GM19397 (cell line): ENCODE results near the gene LRRC8C.

Experiments
- ATAC-seq: cut with Tn5 transposase; IDR thresholded peaks from one replicate; pipeline ENCODE4 v1.9.1; 2021; ENCODE audit warnings: mild to moderate bottlenecking, moderate library complexity; ENCODE audit not compliant: unreplicated experiment

The LRRC8C gene

GRCh38 chr1:89670163-89670562 is 37.2 kb downstream of the LRRC8C start:
- peak; percentile 96 for ATAC-seq

DNA sequence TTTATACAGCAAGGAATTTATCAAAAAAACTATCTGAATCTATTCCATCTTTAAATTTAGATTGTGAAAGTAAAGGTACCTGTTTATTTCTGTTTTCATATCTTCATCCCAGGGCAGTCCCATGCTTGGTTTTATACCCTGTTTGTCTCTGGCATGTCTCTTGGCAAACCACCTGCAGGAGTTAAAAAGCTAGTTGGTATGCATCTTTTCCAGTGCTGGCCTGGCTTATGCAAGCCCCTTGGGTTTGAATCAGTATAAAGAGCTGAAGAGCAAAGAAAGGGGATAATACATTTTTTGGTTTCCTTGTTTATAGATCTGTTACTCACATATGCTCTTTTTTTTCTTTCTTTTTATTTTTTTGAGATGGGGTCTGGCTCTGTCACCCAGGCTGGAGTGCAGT is 37.8 kb downstream of the LRRC8C start:
- no peak for ATAC-seq

- ATAC-seq = no peak
These were observed 39.0 kb downstream of the LRRC8C start for GRCh38 chr1:89671775-89672488.

GRCh38 chr1:89672489-89673183 is 39.7 kb downstream of the LRRC8C start:
- no peak for ATAC-seq

GRCh38 chr1:89673251-89673650 is 40.3 kb downstream of the LRRC8C start:
- ATAC-seq = no peak

DNA sequence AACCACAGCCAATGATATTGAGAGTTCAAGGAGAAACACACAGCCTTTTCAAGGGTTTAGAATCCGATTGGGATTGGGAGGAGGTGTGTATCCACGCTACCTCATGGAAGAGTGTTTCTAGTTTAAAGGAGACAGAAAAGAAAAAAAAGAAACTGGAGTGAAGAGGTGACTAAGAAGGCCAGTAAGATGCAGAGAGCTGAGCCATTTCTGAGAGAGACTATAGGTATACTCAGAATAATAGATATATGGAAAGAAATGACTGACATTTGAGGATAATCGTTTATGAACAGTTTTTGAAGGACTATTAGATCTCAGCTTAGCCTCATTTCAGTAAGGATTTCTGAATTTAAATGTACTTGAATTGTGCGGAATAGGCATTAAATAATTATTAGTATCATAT is 42.8 kb downstream of the LRRC8C start:
- ATAC-seq = no peak

DNA sequence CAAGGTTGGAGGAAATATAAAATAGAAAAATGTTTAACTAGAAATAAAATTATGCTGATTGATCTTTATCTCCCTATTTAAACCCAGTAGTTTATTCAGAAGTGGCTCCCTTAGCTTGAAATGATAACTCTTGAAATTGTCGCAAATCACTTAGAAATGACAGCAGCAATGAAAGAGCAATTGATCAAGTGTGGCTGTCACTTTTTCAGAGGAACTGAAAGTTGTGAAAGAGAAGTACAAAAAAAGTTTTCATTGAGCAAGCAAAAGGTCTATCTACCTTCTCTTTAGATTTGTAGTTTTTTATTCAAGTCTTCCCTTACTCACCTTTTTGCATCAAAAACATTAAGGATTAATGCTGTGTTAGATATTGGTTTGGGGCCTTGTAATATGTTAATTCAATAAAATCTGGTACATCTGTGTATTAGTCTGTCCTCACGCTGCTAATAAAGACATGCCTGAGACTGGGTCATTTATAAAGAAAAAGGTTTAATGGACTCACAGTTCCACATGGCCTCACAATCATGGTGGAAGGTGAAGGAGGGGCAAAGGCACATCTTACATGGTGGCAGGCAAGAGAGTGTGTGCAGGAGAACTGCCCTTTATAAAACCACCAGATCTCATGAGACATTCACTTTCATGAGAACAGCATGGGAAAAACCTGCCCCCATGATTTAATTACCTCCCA is 48.3 kb downstream of the LRRC8C start:
- peak; percentile 48 for ATAC-seq

DNA sequence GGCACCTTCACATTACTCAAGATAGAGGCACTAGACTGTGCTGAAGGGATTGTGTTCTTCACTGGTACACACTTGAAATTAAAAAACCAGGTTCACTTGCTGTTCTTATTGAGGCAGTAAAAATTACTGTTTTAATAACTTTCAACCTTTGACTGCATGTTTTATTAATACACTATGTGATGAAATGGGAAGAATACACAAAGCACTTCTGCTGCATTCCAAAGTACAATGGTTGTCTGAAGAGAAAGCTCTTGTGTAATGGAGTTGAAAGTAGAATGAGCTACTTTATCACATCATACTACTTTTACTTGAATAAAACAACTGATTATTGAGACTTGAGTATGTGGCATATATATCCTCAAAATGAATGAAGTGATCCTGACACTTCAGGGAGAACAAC is 49.7 kb downstream of the LRRC8C start:
- ATAC-seq = no peak

GRCh38 chr1:89685461-89685860 is 52.5 kb downstream of the LRRC8C start:
- no peak for ATAC-seq

GRCh38 chr1:89686520-89686919 is 53.6 kb downstream of the LRRC8C start:
- ATAC-seq = no peak

DNA sequence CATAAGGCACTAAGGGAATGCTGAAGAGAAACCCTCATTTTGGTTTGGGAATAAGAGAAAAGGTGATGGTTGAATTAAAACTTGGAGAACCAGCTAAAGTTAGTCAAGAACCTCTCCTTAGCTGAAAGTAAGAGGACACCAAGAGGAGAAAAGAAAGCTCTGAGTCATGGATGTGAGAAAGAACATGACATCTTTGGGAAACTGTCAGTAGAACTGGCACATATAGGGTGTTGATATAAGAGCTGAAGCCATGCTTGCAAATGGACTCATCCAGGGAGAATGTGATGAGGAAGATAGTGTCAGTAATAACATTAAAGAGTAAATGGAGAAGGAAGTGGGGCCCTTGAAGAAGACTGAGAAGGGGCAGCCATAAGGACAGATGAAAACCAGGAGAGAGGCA is 54.3 kb downstream of the LRRC8C start:
- ATAC-seq = no peak

DNA sequence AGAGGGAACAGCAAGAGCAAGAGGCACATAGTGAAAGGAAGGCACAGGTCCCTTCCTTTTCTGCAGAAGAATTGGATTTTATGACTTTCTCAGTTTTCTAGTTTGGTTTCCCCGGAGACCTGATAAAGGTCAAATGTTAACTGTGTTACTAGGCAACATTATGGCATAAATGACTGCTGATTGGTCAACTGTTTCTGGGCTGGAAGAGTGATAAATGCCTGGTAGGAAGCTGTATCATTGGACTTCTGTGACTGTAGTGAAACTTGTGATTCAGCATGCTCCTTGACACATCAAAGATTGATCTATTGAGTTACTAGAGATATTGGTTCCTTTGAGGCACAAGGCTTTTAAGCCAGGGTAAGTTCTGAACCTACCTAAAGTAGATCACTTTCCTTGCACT is 55.7 kb downstream of the LRRC8C start:
- no peak for ATAC-seq

DNA sequence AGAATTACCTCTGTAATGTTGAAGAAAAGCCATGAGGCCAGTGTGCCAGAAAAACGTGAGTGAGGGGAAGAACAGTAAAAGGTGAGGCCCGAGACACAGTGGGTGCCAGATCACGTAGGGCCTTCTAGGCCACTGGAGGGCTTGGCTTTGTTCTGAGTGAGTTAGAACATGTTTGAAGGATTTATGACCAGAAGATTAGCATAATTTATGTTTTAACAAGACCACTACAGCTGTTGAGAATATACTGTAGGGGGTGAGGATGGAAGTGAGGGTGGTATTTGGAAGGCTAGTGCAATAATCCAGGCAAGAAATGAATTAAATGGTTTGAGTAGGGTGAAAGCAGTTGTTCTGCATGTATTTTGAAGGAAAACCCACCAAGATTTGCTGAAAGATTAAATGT is 56.3 kb downstream of the LRRC8C start:
- ATAC-seq = no peak

- ATAC-seq = no peak
These were observed 57.7 kb downstream of the LRRC8C start for GRCh38 chr1:89690595-89690994.

DNA sequence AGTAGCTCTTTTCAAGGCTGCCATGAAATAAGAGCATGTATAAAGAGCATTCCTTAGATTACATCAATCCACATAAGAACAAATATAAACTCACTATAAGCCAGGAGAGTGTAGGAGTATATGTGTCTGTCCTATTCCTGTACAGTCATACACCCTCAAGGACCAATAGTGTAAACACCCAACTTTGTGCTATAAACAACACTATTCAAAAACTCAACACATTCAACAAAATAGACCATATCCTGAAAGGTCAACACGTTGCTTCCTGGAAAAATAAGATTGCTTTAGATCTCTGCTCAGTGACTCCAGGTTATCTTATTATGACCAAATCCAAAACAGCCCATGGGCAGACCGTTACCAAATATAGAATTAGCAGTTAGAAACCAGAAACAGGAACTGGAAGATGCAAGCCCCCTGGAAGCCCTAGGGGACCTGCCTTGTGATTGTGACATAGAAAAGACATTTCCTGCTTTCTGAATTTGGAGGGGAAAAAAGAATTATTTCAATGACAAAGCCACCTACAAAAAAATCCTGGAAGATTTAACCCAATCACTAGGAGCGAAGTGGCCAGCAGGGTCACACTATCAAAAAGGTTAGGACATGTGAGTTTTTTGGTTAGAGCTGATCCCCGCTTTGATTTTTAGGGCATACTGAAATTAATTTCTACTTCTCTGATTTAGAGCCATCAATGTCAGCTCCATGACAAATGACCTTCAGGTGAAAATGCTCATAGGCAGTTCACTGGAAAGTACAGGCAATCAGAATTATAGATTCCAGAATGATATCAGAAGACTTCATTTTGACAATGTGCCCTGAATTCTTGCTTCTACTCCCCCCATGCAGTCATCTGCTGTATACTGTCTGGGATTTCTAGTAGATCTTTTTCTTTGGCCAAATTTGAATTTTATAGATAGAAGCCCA is 59.9 kb downstream of the LRRC8C start:
- ATAC-seq = no peak

GRCh38 chr1:89695847-89696246 is 62.9 kb downstream of the LRRC8C start:
- ATAC-seq = no peak

DNA sequence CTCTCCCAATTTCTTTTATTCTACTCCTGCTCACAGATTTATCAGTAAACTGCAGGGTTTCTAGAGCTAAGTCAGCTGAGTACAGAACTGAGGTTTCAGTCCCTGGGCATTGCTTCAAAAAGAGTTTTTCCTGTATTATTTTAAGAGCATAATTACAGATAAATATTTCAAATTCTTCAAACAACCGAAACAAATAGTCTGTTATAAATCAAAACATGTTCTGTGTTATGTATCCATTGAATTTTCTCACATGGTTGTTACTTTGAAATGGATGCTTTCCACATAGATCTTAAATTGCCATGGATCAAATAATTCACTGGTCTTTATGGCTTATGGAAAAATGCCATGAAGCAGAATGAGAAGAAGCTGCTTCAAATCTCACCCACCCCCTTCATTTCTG is 64.5 kb downstream of the LRRC8C start:
- ATAC-seq = no peak

DNA sequence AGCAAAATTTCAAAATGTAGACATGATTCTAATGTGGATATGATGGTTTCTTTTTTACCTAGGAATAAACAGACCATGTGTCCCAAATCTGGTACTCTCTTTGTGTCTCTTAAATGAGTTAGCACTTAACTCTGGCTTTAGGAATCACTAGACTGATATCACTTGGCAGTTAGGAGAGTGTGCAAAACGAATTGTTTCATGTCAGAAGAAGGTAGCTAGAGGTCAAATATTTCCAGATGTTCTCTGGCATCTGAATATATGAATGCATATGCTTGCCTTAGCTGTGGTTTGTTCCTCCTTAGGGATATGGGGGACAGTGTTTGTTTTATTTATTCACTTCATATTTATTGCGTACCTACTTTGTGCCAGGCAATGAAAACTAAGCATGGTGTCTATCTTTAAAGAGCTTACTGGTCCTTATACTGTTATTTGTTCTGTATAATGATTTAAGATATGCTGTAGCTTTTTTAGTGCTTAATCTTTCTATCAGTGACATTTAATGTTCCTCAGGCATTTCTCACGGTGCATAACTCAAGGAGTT is 65.2 kb downstream of the LRRC8C start:
- no peak for ATAC-seq

GRCh38 chr1:89698624-89699023 is 65.7 kb downstream of the LRRC8C start:
- no peak for ATAC-seq

DNA sequence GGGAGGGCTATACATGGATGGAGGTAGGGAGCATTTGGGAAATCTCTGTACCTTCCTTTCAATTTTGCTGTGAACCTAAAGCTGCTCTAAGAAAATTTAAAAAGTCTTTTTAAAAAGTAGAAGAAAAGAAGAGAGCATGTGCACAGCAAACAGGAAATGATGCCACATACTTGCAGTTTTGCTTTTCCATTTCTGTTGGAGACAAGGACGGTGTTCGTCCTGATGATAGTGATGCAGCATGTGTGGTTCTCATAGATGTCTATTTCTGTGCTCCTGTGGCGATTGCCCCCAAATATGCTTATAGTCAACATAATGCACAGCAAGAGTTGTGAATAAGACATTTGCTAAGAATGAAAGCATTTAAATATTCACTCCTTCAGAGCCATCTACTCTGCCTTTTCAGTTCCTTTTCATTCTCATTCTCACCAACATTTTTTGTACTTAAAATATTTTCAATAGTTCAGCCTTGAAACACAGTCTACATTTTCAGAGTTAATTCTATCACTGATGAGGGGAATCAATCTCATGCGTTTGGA is 66.6 kb downstream of the LRRC8C start:
- ATAC-seq = no peak
